Stimulated activated CD4-positive, alpha-beta T cell treated with anti-CD3 and anti-CD28 coated beads, Interleukin-1b, Interleukin-23, amount 100 ng/mL, for 48 hours (primary cell): ENCODE results near the gene OXNAD1.
"Not testable (repeated sequence)": the region's sequence is repeated elsewhere in the genome, so short reads cannot be mapped to it uniquely, and the experiment has no call there.

Source experiments
- DNase-seq: peaks from one replicate; pipeline ENCODE4 v3.0.0-alpha.2; 2020

Gene OXNAD1

DNA sequence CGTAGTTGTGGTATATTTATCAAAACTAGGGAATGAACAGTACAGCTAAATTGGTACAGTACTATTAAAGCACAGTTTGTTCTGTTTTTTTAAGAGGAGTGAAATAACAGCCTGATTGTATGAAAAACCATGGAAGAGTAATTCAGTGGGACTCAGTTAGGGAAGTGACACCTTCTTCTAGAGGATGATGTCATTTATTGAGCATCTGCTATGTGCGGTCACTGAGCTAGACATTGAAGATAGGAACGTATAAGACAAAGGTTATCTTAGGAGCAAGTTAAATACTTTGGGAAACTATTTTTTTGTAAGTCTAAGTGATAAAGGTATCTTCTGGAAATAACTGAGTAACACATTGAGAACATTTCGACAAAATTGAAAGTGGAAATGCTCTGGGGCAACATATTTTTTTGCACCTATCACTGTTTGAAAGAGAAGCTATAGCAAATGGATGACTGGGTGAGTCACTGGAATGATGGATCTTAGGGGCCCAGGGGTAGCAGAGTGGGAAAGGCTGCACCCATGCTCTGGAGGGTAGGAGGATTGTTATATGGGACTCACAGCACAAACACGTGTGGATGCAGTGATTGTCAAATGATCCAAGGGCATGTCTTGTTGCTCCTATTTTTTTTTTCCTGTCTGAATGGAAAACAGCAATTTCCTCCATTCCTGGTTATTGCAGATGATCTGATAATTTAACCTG is 43.0 kb downstream of the OXNAD1 start:
- no peak for DNase-seq

DNA sequence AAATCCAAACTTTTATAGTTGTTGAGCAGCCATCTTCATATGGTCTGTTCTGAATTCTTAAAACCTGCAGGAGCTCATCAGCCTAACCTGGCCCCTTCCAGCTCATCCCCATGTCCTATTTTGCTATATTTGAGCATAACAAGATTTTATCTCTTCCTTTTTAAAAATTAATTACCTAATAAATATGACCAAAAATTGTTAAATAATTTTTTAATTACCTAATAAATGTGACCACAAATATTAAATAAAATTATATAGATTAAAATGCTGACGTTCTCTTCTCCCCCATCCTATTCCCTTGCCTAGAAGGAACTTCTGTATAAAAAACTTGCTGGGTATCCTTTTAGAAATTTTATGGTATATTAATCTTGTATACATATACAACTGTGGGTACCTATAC is 43.7 kb downstream of the OXNAD1 start:
- no peak for DNase-seq

DNA sequence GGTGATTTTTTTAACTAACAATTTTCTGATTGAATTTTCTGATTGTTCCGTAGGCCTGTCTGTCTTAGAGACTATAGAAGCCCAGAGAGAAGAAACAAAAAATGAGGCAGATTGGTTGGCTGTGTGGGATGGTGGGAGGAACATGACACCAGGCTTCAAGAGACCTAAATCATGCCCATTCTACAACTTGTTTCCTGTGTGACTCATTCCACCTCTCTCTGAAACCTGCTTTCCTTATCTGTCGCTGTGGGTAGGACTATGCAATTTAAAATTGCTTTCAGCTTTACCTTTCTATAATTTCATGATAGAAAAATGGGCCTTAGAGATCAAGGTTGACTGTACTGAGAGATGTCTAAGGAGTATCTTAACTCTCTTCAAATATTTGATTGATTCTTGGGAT is 44.5 kb downstream of the OXNAD1 start:
- peak; percentile 52 for DNase-seq

DNA sequence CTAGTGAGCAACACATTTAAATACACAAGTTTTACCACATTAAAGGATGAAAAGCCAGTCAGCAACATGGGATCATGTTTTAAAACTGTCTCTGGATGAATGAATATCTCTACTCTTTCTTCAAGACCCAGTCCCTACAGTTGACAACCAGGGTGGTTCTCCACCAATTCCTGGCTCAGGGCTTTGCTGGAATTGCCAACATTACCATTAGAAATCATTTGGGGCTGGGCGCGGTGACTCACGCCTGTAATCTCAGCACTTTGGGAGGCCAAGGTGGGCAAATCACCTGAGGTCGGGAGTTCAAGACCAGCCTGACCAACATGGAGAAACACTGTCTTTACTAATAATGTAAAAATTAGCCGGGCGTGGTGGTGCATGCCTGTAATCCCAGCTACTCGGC is 45.5 kb downstream of the OXNAD1 start:
- not testable (repeated sequence) for DNase-seq

DNA sequence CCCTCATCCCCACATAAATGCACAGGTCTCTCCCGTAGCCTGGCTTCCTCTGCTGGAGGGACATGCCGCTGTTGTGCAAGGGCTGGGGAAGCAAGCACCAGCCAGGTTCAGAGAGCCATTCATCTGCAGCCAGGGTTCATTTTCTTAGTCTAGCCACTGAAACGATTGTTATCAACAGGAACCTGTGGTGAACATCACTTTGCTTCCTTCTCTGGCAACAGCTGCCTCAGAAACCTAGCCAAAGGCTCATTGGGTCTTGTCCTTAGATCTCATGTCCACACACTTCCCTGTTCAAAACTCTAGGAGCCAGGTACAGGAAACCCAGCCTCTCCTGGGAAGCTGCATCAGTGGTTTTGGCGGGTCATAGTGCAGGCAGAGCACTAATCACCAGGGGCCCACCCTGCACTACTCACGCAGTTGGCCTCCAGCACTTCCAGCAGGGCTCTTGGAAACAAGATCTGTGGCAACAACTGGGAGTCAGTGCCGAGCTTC is 47.0 kb downstream of the OXNAD1 start:
- DNase-seq, result peak; percentile 32

DNA sequence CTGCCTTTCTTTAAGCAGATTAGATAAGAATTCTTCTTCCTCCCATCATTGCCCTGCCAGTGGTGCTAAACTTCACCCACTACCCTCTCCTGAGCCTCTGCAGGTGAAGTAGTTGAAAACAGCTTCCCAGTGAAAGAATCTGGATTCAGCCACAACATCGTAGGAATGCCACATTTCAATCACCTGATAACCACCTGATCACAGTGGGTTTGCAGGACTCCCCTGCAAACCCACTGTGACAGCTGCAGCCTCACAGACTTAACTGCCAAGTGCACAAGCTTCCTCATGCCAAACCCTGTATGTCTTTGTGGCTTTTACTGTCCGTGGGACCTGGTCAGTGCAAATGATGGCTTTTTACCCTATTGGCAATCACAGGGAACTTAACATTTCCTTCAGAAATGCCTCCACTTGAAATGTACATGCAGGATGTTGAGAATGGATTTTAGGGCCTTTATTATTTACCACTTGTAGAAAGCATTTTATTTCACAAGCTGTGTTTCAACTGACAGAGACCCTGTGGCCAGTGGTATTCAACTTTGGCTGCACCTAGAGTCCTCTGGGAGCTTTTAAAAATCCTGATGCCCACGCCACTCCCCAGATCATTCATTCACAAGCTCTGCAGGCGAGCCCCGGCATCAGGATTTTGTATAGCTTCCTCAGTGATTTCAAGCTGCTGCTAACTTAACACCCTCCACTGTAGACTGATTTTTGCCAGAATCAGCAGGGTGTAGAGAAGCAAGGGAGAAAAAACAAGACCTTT is 49.1 kb downstream of the OXNAD1 start:
- DNase-seq, result no peak

DNA sequence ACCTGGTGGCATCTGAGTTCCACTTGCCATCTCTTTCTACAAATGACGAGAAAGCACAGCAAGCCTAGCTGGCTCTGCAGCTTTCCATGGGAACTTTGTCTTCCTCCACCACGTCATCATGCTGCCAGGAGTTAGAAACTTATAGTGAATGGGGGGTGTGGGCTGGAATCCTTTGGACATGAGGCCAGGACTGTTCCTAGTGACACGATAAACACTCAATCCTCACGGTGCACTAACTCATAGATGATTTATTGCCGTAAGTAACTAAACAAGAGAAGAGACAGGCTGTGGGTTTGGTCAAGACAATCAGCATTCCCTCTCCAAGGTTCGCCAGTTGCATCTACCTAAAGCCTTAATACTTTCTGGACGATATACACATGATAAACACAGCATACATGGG is 50.6 kb downstream of the OXNAD1 start:
- no peak for DNase-seq

DNA sequence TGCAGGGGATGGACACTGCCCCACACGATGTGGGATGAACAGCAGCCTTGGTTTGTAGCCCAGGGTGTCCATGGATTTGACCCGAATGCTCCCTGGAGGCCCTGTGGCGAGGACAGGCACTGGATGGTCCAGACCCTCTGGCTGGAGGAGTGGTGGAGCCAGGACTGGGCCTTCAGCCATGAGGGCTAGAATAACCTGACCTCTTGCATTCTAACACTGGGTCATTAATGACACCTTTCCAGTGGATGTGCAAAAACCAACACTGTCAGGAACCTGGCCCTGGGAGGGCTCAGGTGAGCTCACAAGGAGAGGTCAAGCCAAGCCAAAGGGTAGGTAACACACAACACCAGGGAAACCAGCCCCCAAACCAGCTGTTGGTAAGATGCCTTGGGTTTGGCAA is 51.4 kb downstream of the OXNAD1 start:
- DNase-seq, result no peak

DNA sequence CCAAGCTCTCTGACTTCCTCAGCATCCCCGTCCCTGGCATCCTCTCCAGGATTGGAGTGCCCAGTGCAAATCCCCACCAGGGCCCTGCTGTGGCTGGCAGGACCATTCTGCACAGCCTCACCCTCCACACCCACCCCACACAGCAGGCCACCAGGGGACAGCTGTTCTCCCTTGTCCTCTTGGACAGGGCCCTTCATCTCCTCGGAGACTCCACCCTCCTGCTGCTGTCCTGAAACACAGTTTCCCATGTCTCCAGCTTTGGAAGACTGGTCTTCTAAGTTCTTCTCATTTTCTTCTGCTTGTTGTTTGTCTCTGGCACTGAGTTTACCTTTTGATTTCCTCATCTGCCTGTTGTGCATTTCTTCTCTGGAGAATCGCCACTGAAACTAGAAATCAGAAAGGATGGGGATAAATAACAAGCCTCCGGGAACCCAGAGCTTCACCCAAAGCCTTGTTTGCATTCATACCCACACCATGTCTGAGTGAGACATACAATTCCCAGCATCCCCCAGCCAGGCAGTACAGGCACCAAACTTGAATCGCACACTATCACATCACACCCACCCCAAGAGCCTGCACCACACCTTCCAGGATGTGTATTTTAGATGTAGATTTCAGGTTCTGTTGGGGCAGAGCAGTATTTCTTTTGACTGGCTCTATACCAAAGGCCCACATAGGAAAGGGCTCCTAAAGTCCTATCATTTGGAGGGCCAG is 52.0 kb downstream of the OXNAD1 start:
- DNase-seq, result no peak

DNA sequence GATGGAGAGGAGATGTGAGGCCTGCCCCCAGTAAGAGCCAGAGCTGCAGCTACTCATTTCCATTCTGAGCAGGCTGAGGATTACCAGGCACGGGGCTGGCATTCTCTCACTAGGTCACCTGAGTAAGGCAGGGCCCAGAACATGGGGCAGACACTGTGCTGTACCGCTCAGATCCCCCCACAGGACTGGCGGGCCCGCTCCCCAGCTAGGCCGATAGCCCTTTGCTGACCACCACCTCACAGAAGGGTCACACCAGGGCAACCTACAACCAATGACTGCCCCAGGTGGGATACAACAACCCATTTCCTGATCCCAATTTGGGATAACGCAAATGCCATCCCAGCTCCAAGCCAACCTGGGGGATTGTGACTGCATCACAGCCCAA is 52.5 kb downstream of the OXNAD1 start:
- no peak for DNase-seq

DNA sequence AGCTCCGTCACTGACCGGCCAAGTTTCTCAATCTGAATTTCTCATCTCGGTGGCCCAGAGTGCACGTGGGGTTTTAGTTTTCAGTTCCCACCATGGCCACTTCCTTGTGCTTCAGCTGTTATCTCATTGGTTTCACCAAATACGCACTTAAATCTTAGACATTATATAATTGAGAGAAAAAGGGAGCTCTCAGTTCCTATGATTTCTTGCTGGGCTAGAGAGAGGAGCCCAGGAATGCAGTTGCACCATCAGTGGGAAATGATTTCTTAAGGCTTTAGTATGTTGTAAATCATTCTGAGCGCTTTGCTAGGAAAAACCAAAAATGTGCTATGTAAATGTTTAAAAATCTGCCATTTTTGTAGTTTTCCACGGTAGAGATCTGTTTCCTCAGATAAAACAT is 53.2 kb downstream of the OXNAD1 start:
- DNase-seq, result no peak

DNA sequence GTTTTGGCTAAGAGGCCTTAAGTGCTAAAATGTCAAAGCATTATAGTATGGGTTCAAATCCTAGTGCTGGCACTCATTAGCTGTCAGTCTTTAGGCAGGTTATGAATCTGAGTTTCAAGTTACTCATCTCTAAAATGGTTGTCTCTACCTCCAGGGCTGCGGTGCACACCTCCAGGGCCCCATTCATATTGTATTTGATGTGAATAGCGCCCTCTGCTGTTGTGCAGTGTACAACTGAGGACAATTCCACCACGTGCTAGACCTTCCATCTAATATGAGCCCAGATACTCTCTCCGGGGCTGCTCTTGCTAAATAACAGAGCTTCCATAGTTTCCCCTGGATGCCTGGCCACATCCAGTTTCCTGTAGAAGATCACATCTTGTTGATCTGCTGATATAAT is 54.3 kb downstream of the OXNAD1 start:
- DNase-seq, result peak; percentile 91

DNA sequence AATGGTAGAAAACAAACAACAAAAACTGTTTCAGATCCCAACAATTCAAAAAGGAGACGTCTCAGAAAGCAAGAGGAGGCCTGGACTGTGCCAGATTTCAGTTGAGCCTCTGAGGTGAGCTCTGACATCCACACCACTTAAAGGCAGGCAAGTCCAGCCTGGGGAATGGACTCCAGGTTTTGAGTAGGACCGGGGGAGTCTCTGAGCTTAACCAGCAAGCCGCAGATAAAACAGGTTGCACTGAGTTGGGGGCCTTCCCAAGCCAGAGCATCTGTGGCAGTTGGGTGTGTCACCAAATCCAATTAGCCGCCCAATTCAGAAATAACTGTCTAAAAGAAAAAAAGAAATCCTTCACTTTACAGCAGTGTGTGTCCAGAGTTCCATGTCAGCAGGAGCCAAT is 54.7 kb downstream of the OXNAD1 start:
- no peak for DNase-seq

DNA sequence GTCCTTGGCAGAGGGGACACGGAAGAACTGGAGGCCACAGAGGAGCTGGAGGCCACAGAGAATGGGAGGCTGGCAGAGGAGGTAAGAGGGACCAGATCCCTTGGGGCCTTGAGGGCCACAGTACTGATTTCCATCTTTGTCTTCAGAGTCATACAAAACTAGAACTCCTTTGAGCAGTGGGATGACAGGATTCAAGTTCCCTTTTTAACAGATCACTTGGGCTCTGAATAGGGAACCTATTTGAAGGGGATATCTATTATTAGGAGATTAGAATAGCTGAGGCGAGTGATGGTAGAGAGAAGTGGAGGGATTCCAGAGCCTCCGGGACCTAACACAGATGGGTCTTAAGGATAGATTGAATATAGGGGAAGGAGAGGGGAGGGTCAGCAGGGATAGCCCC is 55.7 kb downstream of the OXNAD1 start:
- no peak for DNase-seq

DNA sequence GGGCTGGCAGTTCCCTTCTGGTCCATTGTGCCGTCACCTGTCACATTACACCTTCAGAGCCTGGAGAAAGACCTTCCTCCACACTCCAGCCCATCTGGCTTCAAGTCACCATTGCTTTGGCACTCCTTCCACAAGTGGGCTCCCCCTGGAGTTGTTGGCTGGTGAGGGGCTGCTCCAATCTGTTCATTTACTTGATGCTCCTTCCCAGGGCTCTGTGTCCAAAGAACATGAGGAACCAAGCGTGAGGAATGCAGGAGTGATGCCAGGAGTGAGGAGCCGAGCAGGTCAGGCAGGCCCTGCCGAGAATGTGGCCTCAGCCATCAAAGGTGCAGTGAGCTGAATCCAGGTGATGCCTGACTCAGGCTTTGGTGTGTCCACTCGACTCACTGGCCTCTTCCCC is 57.2 kb downstream of the OXNAD1 start:
- no peak for DNase-seq

DNA sequence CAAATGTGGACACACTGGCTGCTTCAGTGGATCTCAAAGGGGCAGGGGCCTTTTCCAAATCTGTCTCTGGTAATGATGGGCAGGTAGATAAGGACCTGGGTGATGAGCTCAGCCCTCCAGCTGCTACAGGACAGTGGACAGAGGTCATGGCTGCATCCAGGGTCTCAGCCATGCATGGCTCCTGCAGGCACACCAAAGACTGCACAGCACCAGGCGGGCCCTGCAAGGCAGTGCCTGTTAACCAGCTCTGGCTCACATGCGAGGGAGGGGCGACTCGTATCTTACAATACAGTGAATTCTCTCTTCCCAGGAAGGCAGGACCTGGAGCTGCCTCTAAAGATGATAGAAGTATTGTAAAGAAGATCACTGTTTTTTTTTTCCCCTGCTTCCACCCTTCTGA is 58.7 kb downstream of the OXNAD1 start:
- DNase-seq, result no peak

DNA sequence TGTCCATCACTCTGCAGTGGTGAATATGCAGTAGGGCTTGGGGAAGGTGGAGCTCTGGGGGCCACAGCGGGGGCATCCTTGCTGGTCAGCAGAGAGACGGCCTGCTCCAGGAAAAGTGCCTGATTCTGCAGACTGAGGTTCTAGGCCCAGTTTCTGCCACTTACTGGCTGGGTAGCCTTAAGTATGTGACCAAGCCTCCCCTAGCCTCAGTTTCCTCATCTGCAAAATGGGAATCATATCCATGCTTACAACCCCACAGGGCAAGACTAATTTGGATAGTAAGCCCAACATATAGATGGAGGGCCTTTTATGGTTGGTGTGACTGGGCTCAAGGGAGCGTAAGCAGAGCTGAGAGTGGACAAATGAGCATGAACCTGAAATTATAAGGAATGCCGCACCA is 60.8 kb downstream of the OXNAD1 start:
- no peak for DNase-seq

DNA sequence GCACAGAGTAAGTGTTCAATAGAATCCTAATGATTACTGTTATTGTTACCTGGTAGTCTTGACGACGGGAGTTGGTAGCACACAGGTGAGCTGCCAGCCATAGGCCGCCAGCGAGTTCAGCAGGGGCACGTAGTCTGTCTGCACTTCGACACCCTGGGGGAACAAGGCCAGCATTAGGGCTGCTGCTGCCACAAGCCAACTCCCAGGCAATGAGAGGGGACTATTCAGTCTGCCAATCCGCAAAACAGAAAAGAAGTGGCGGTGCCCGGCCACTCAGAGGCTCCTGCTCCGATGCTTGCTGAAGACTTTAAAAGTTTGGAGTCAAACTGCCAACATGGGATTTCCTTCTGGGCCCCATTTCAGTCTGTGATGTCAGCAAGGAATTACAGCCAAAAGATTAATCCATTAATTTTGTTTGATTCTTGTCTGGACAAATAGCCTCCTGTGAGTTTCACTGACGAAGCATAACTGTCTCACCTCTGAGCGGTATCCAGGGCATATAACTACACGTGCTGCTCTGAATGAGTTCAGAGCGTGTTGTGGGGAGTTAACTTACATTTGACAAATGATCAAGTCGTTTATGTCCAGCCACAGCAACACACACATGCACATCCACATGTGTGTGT is 61.8 kb downstream of the OXNAD1 start:
- no peak for DNase-seq

DNA sequence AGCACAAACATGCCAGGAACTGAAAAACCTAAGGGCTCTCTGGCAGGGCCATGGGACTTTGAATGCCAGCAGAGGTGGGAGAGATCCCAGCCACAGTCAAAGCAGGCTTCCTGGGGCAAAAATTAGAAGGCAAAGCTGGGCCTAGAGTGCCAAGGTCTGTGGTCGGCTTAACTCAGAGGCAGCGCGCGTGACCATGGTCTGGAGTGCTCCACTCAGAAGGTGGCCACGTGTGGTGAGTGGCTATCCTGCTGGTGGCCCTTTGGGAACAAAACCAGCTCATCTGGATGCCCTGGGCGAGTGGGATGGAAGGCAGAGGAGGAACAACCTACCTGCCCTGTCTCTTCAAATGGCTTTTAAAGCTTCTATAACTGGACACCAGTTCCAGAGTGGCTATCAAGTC is 63.1 kb downstream of the OXNAD1 start:
- DNase-seq, result no peak

DNA sequence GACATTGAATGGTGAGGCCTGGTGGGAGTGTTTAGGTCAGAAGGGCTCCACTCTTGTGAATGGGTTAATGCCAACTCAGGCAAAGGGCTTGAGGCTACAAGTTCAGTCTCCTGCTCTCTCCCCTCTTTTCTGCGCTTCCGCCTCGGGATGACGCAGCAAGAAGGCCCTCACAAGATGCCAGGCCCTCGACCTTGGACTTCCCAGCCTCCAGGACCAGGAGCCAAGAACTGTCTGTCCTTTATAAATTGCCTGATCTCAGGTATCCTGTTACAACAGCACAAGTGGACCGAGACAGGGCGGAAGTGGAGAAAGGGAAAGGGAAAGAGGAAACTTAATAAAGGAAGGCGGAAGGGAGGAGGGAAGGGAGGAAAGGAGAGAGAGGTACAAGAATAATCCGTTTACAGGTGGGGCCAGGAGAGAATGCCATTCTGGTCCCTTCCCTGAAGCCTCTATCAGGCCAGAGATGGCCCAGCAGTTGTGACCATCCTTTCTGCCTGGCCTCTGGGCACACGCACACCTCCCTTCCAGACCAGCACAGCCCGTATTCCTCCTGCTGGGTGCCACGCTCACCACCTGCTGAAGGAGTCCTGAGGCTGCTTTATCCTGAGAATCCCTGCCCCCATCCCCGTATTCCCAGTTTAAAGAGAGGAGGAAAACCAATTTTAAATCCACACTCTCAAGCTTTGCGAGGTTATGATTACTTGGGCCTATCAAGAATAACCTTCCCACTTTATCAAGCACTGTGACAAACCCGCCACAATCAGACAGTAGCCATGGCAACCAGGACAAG is 64.2 kb downstream of the OXNAD1 start:
- no peak for DNase-seq

DNA sequence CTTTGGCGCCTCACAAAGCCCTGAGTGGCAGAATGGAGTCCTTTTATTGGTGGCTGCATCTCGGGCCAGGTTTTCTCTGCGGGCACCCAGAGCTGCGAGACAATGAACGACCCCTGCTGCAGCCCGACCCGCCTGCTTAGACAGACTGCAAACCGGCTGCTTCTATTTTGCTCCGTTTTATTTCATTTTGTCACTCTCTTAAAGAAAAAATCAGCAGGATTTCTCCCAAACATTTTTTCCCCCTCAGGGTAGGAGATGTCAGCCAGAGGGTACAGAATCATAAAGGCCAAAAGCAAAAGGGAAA is 64.8 kb downstream of the OXNAD1 start:
- no peak for DNase-seq

DNA sequence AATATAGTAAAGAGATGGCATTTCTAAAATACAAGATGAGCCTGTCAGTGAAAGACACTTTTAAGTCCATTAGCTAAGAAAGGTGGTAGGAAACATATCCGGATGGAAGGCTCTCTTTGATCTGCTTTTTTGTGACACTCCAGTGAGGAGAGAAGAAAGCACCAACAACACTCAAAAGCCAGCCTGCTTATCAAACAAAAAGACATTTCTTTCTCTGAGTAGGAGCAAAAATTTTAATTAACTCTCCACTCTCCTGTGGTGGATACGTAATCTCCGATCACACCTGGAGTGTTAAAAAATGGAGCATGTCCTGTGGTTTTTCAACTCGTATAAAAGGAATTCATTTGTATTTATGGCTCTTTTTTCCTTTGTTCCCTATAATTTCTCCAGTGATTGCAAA is 65.3 kb downstream of the OXNAD1 start:
- no peak for DNase-seq

DNA sequence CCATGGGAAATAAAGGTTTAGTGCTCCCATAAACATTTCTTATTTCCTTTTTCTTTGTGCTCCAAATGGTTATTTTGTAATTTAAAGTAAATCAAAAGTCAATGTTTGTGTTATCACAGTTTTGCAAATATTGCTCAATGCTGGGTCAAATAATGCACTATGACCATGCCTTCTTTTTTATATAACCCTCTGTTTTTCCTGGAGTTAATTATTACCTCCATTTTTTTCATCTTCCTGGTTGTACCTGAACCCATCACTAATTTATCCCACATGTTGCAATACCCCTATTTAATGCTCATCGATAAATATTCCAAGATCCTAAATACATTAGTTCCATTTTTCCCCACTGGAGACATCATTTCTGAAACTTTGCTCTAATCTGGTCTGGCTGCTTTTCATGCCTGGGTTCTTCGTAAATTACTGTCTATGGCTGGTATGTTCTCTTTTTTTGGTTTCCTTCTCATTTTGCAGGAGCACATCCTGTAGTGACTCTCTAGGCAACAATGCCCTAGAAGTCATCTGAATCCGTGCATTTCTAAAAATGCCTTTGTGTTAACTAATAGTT is 66.4 kb downstream of the OXNAD1 start:
- DNase-seq, result no peak
